HepG2 (cell line): ENCODE results near the gene SLC26A5. TPM values are rescaled to one million over a fixed set of nuclear protein-coding genes. Genes with fewer than 3 reads are reported as not detected.
A peak's percentile ranks its signal among the peaks of the same experiment; 100 is the strongest.

Experiments used
- ASH2L ChIP-seq: fragments of 300-600, 200-600 bp; sonication (generic); IDR thresholded peaks from 2 replicates; pipeline ENCODE4 v1.7.0; 2017; ENCODE audit warnings: low read depth, mild to moderate bottlenecking, moderate library complexity, mixed read lengths, low read length; ENCODE audit not compliant: insufficient read length
- CREM ChIP-seq, 2 experiments: sonication (generic) in 1 of 2; formaldehyde crosslinking in 1 of 2; IDR thresholded peaks; 2 replicates each; pipeline versions ENCODE4 v1.4.0 to v1.6.1; 2016 to 2020; ENCODE audit warnings: antibody characterized with exemption in 1 of 2, mild to moderate bottlenecking in 1 of 2, missing genetic modification reagents in 1 of 2
- FOXA3 ChIP-seq: IDR thresholded peaks from 2 replicates; pipeline ENCODE4 v1.6.1; 2016; ENCODE audit warnings: missing genetic modification reagents, missing compliant biosample characterization
- GABPB1 ChIP-seq: IDR thresholded peaks from 2 replicates; pipeline ENCODE4 v1.6.1; 2016; ENCODE audit warnings: mild to moderate bottlenecking, missing genetic modification reagents, moderate library complexity, missing compliant biosample characterization
- KLF9 ChIP-seq: IDR thresholded peaks from 2 replicates; pipeline ENCODE4 v1.6.1; 2016; ENCODE audit warnings: low read depth
- MED13 ChIP-seq: sonication (generic); formaldehyde crosslinking; IDR thresholded peaks from 2 replicates; pipeline ENCODE4 v1.5.0; 2020; ENCODE audit warnings: missing genetic modification reagents
- NCOA2 ChIP-seq: sonication (generic); formaldehyde crosslinking; IDR thresholded peaks from 2 replicates; pipeline ENCODE4 v1.8.0; 2022; ENCODE audit warnings: inconsistent platforms
- NFATC3 ChIP-seq: sonication (generic); formaldehyde crosslinking; IDR thresholded peaks from 2 replicates; pipeline ENCODE4 v1.5.1; 2020; ENCODE audit warnings: mild to moderate bottlenecking, missing genetic modification reagents
- SNAI1 ChIP-seq: sonication (generic); formaldehyde crosslinking; IDR thresholded peaks from 2 replicates; pipeline ENCODE4 v1.5.0; 2020; ENCODE audit warnings: mild to moderate bottlenecking, missing genetic modification reagents, borderline replicate concordance
- ZBTB40 ChIP-seq, 2 experiments: fragments of 450-650 bp in 1 of 2; sonication (generic) in 1 of 2; formaldehyde crosslinking in 1 of 2; IDR thresholded peaks; 2 replicates each; pipeline versions ENCODE4 v1.6.1 to v1.8.0; 2016 to 2022; ENCODE audit warnings: antibody characterized with exemption in 1 of 2, mild to moderate bottlenecking in 1 of 2, missing genetic modification reagents in 1 of 2
- ZBTB7B ChIP-seq: sonication (generic); formaldehyde crosslinking; IDR thresholded peaks from 2 replicates; pipeline ENCODE4 v1.4.0; 2020; ENCODE audit warnings: missing genetic modification reagents
- ZNF503 ChIP-seq: sonication (generic); formaldehyde crosslinking; IDR thresholded peaks from 2 replicates; pipeline ENCODE4 v1.4.0; 2020; ENCODE audit warnings: missing genetic modification reagents
- ZNF549 ChIP-seq: sonication (generic); formaldehyde crosslinking; IDR thresholded peaks from 2 replicates; pipeline ENCODE4 v1.5.0; 2020; ENCODE audit warnings: missing genetic modification reagents
- ZNF710 ChIP-seq: sonication (generic); formaldehyde crosslinking; IDR thresholded peaks from 2 replicates; pipeline ENCODE4 v1.5.0; 2020; ENCODE audit warnings: mild to moderate bottlenecking, missing genetic modification reagents, borderline replicate concordance
- ZSCAN5A ChIP-seq: sonication (generic); formaldehyde crosslinking; IDR thresholded peaks from 2 replicates; pipeline ENCODE4 v1.8.0; 2022; ENCODE audit warnings: mild to moderate bottlenecking, missing genetic modification reagents, borderline replicate concordance
- polyA plus RNA-seq, 8 experiments: library from polyadenylated mRNA; depleted of rRNA in 3 of 8; stranded (reverse) in 7 of 8; unstranded in 1 of 8; fragments of >200 nt; fragmentation: Illumina TruSeq in 4 of 8; extraction: Trizol in 4 of 8; gene quantifications; 2 replicates each; pipeline versions ENCODE4 v1.2.1 to v1.2.3, GENCODE V29; 2011 to 2016; ENCODE audit warnings: low read depth in 4 of 8, missing spikeins in 1 of 8, mixed read lengths in 1 of 8; ENCODE audit not compliant: insufficient read depth in 1 of 8
- total RNA-seq, 5 experiments: library from RNA; depleted of rRNA; stranded (reverse); fragments of >200 nt; fragmentation: Illumina TruSeq; extraction: Trizol; gene quantifications; 2 replicates each; pipeline ENCODE4 v1.2.3, GENCODE V29; 2016; ENCODE audit warnings: low read depth in 1 of 5

The SLC26A5 gene
- total and polyA plus RNA-seq, 2 of the 13 experiments (the other 11 are each of a cell fraction or from before 2014, with no cell fraction given), result 0.08 to 0.11 TPM

- TF ChIP-seq ZBTB40 (IDR thresholded peaks at IDR 0.05) (no peak), ZBTB40 (CRISPR knock-in tag; IDR thresholded peaks at IDR 0.05) (no peak), ASH2L (no peak), GABPB1 (CRISPR knock-in tag) (no peak), ZNF549 (CRISPR knock-in tag) (no peak), SNAI1 (CRISPR knock-in tag) (no peak), FOXA3 (CRISPR knock-in tag) (peak; percentile 65), ZNF503 (CRISPR knock-in tag) (no peak), CREM (IDR thresholded peaks at IDR 0.05) (no peak), CREM (CRISPR knock-in tag; IDR thresholded peaks at IDR 0.05) (no peak), ZSCAN5A (CRISPR knock-in tag) (no peak), ZBTB7B (CRISPR knock-in tag) (peak; percentile 85), KLF9 (CRISPR knock-in tag) (no peak), NCOA2 (CRISPR knock-in tag) (no peak), NFATC3 (CRISPR knock-in tag) (no peak), ZNF710 (CRISPR knock-in tag) (0 out of 2 replicates have a peak, but pooled peaks have one; percentile 23), MED13 (no peak)
Observed at GRCh38 chr7:103462358-103462757, 16.4 kb upstream of the SLC26A5 start (continued).
